Breast epithelium (tissue), 4 donors: Measurements from ENCODE around the gene WASHC4. TPM values are rescaled to one million over a fixed set of nuclear protein-coding genes. Genes with fewer than 3 reads are reported as not detected.
"Not testable (repeated sequence)": the region's sequence is repeated elsewhere in the genome, so short reads cannot be mapped to it uniquely, and the experiment has no call there.

Source experiments
- DNase-seq, 2 donors: peaks; one replicate each; pipeline ENCODE4 v3.0.0-alpha.2; 2019; ENCODE audit warnings: low spot score in 2 of 2
- H3K27ac ChIP-seq, 2 donors: fragments of 200-600 bp; sonication (generic) in 1 of 2; one replicate each; pipeline ENCODE4 v1.5.1; 2016 to 2019; ENCODE audit warnings: mild to moderate bottlenecking in 1 of 2
- H3K27me3 ChIP-seq, 2 donors: fragments of 200-600 bp; sonication (generic) in 1 of 2; one replicate each; pipeline versions ENCODE4 v1.5.1 to v1.6.0; 2017 to 2019; ENCODE audit warnings: control low read depth in 1 of 2, mild to moderate bottlenecking in 1 of 2
- H3K36me3 ChIP-seq: fragments of 200-600 bp; one replicate; pipeline ENCODE4 v1.5.1; 2019
- H3K4me1 ChIP-seq, 2 donors: fragments of 200-600 bp; sonication (generic); one replicate each; pipeline ENCODE4 v1.5.1; 2016 to 2019; ENCODE audit warnings: control low read depth in 1 of 2
- H3K4me3 ChIP-seq, 3 donors: fragments of 200-600 bp; sonication (generic); 1 replicate in 2 of 3; 2 replicates in 1 of 3; pipeline ENCODE4 v1.5.1; 2016 to 2019; ENCODE audit warnings: mild to moderate bottlenecking in 3 of 3, moderate library complexity in 2 of 3
- H3K9me3 ChIP-seq, 2 donors: fragments of 200-600 bp; sonication (generic) in 1 of 2; one replicate each; pipeline ENCODE4 v1.5.1; 2016 to 2019; ENCODE audit warnings: control low read depth in 1 of 2
- CTCF ChIP-seq, 3 donors: fragments of 450-650 bp; IDR thresholded peaks; one replicate each; pipeline ENCODE4 v1.5.1; 2016 to 2017; ENCODE audit warnings: antibody characterized with exemption in 3 of 3, mild to moderate bottlenecking in 3 of 3, moderate library complexity in 3 of 3
- POLR2A ChIP-seq: fragments of 450-650 bp; IDR thresholded peaks from one replicate; pipeline ENCODE4 v1.6.1; 2016; ENCODE audit warnings: antibody characterized with exemption, mild to moderate bottlenecking, moderate library complexity
- POLR2AphosphoS5 ChIP-seq, 3 donors: sonication (generic); formaldehyde crosslinking; IDR thresholded peaks; one replicate each; pipeline ENCODE4 v1.6.1; 2017; ENCODE audit warnings: antibody characterized with exemption in 3 of 3
- intact Hi-C: fragments of 100-400 bp; cut with DNase I; formaldehyde crosslinking; loops from one replicate; pipeline ENCODE4 v1.15.1; 2023; ENCODE audit warnings: low total_unique reads
- total RNA-seq, 3 donors: library from RNA; depleted of rRNA; stranded (reverse); fragments of >200 nt; gene quantifications; one replicate each; pipeline ENCODE4 v1.1.0, GENCODE V29; 2016

WASHC4 gene
- total RNA-seq, 3 donors from 2014 or later: 65.6 to 90.3 (median 88.2) TPM

GRCh38 chr12:105091476-105092206, 15.9 kb upstream of the WASHC4 start:
- TF ChIP-seq POLR2AphosphoS5 (IDR thresholded peaks at IDR 0.05) (no peak), CTCF (IDR thresholded peaks at IDR 0.05) (no peak), POLR2A (no peak)
- H3K36me3 ChIP-seq: no peaks in the 10 kb centered on the region
- intact Hi-C loops: no loop called here
- no peaks in the 10 kb centered on the region for H3K27me3 ChIP-seq
- peak overlapping the region in 2 of 3 donors; percentile 38 to 58 for H3K4me3 ChIP-seq
- no peak for DNase-seq
- H3K4me1 ChIP-seq: no peaks in the 10 kb centered on the region
- H3K27ac ChIP-seq: peak overlapping the region; percentile 60 to 80
- peaks cover 0 to 6% of the 10 kb centered on the region in 2 donors for H3K9me3 ChIP-seq

- peak in 1 of 2 donors; percentile 76 for DNase-seq
- Histone ChIP-seq H3K27me3 (no peaks in the 10 kb centered on the region), H3K9me3 (peaks cover 0 to 6% of the 10 kb centered on the region in 2 donors), H3K36me3 (no peaks in the 10 kb centered on the region), H3K4me3 (peak overlapping the region in 2 of 3 donors; percentile 38 to 58), H3K4me1 (no peaks in the 10 kb centered on the region), H3K27ac (peak overlapping the region; percentile 60 to 80)
- intact Hi-C loops: no loop called here
- TF ChIP-seq POLR2AphosphoS5 (IDR thresholded peaks at IDR 0.05) (no peak), CTCF (IDR thresholded peaks at IDR 0.05) (peak in 2 of 3 donors; percentile 22 to 46), POLR2A (no peak)
Observed at GRCh38 chr12:105092336-105092735, 15.2 kb upstream of the WASHC4 start.

- H3K36me3 ChIP-seq, DNase-seq, H3K27me3 ChIP-seq, H3K4me1 ChIP-seq, H3K4me3 ChIP-seq, H3K27ac ChIP-seq, intact Hi-C loops, H3K9me3 ChIP-seq: not testable (repeated sequence)
Observed at GRCh38 chr12:105095338-105095737, 12.2 kb upstream of the WASHC4 start.

GRCh38 chr12:105099356-105099755, 8.2 kb upstream of the WASHC4 start:
- intact Hi-C loops: no loop called here
- peaks cover 0 to 6% of the 10 kb centered on the region in 2 donors for H3K9me3 ChIP-seq
- no peak for TF ChIP-seq CTCF (IDR thresholded peaks at IDR 0.05)
- no peak for TF ChIP-seq POLR2A
- no peak for TF ChIP-seq POLR2AphosphoS5 (IDR thresholded peaks at IDR 0.05)

GRCh38 chr12:105100207-105100985, 7.1 kb upstream of the WASHC4 start:
- intact Hi-C loops: no loop called here
- no peak overlapping the region for H3K27ac ChIP-seq

More at GRCh38 chr12:105099356-105099755, 8.2 kb upstream of the WASHC4 start:
- Histone ChIP-seq H3K4me3 (no peak overlapping the region), H3K27me3 (no peaks in the 10 kb centered on the region), H3K27ac (no peak overlapping the region), H3K4me1 (no peaks in the 10 kb centered on the region), H3K36me3 (no peaks in the 10 kb centered on the region)
- no peak for DNase-seq

More at GRCh38 chr12:105100207-105100985, 7.1 kb upstream of the WASHC4 start:
- no peaks in the 10 kb centered on the region for H3K4me1 ChIP-seq
- no peak for DNase-seq
- no peaks in the 10 kb centered on the region for H3K36me3 ChIP-seq
- no peak overlapping the region for H3K4me3 ChIP-seq
- H3K9me3 ChIP-seq: peaks cover 0 to 1% of the 10 kb centered on the region in 2 donors
- no peaks in the 10 kb centered on the region for H3K27me3 ChIP-seq
- no peak for TF ChIP-seq CTCF (IDR thresholded peaks at IDR 0.05)
- no peak for TF ChIP-seq POLR2AphosphoS5 (IDR thresholded peaks at IDR 0.05)
- TF ChIP-seq POLR2A: no peak
